Left kidney (tissue), 2 donors: Measurements from ENCODE around the gene GRIK5. TPM values are rescaled to one million over a fixed set of nuclear protein-coding genes. Genes with fewer than 3 reads are reported as not detected.
"Not testable (repeated sequence)": the region's sequence is repeated elsewhere in the genome, so short reads cannot be mapped to it uniquely, and the experiment has no call there.

Experiments
- DNase-seq: peaks from one replicate; pipeline ENCODE4 v3.0.0-alpha.2; 2013
- polyA plus RNA-seq: library from polyadenylated mRNA; unstranded; fragments of 120-200 nt; gene quantifications from one replicate; pipeline ENCODE4 v1.2.1, GENCODE V29; 2013; ENCODE audit not compliant: insufficient read length

GRIK5 gene
- polyA plus RNA-seq, 1 donor, result 26.3 TPM

- no peak for DNase-seq
Measured at GRCh38 chr19:42051166-42052115, 18.6 kb downstream of the GRIK5 start.

DNA sequence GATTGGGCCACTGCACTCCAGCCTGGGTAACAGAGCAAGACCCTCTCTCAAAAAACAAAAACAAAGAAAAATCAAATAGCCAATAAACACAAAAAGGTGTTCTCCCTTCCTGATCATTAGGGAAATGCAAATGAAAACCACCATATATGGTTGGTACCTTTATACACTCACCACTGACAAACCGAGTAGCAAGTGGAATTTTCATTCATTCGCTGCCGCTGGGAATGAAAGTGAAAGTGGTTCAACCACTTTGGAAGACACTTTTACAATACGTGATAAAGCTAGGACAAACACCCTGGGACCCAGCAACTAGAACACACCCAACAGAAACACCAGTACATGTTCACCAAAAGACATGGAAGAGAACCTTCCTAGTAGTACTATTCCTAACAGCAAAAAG is 21.0 kb downstream of the GRIK5 start:
- no peak for DNase-seq

DNA sequence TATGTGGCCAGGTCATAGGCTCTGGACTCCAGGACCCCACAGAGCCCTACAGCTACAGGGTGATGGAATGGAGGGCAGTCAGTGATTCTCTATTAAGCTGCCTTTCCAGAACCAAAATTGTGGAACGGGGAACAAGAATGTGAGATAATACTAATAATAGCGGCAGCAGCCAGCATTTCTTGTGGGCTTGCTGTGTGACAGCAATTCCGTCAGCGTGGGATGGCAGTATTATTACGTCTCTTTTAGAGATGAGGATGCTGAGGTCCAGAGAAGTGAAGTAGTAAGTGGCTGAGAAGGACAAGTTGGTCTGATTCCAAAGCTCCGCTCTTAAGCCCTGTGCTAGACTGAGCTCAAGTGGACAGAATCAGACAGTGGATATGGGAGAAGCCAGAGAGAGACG is 24.4 kb downstream of the GRIK5 start:
- no peak for DNase-seq

GRCh38 chr19:42042455-42043170 is 27.4 kb downstream of the GRIK5 start:
- DNase-seq, result no peak

DNA sequence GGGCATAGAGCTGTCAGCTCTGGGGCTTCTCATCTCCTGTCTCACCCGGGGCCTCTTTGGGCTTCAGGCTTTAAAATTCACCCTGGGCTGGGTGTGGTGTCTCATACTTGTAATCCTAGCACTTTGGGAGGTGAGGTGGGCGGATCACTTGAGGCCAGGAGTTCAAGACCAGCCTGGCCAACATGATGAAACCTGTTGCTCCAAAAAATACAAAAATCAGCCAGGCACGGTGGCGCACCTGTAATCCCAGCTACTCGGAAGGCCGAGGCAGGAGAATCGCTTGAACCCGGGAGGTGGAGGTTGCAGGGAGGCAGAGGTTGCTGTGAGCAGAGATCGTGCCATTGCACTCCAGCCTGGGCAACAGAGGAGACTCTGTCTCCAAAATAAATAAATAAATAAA is 29.5 kb downstream of the GRIK5 start:
- DNase-seq, result not testable (repeated sequence)

GRCh38 chr19:42040031-42040430 is 30.0 kb downstream of the GRIK5 start:
- DNase-seq, result no peak

DNA sequence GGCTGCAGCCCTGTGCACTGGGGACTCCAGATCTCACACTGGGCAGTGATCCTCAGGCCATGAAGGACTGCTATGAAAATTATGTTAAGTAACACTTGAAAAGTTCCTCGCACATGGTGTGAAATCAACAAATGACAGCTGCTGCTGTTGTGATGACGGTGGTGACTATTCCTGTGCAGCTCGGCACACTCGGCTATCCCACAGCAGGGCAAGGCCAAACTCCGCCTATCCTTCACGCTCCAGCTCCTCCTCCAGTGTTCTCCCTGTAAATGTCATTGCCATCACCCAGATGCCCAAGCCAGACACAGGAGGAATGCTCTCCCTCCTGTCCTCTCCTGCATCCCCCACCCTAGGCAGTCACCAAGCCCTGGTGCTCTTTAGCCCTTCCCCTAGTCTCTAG is 31.3 kb downstream of the GRIK5 start:
- DNase-seq, result no peak

DNA sequence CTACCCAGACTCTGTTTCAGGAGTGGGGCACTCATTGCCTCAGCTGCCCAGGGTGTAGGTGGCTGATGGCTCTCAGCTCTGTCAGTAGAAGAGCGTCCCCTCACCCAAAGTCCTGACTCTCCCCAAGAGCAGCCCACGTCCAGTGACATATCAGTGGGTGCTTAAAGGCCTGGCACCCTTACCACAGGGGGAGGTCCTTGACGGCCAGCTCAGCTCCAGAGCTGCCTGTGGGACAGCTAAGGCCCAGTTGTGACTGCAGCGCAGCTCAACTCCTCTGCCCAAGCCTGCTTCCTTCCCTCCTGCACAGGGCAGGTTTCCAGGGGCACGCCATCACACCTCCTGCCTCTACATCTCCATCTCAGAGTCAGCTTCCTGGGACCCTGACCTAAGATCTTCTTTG is 32.4 kb downstream of the GRIK5 start:
- DNase-seq, result no peak

- peak; percentile 33 for DNase-seq
Measured at GRCh38 chr19:42034640-42035391, 35.2 kb downstream of the GRIK5 start.

DNA sequence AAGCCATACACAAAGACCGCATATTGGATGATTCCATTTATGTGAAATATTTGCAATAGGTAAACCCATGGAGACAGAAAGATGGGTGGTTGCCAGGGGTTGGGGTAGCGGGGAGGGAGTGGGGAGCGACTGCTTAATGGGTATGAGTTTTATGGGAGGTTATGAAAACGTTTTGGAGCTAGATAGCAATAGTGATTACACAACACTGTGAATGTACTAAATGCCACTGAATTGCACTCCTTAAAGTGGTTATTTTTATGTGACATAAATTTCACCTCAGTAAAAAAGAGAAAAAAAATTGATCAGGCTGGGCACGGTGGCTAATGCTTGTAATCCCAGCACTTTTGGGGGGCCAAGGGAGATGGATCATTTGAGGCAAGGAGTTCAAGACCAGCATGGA is 36.6 kb downstream of the GRIK5 start:
- no peak for DNase-seq

GRCh38 chr19:42032431-42032830 is 37.6 kb downstream of the GRIK5 start:
- DNase-seq, result peak; percentile 25

- no peak for DNase-seq
Measured at GRCh38 chr19:42030645-42031440, 39.2 kb downstream of the GRIK5 start.

- no peak for DNase-seq
Measured at GRCh38 chr19:42028304-42029216, 41.4 kb downstream of the GRIK5 start.

- no peak for DNase-seq
Measured at GRCh38 chr19:42024622-42025111, 45.3 kb downstream of the GRIK5 start.

DNA sequence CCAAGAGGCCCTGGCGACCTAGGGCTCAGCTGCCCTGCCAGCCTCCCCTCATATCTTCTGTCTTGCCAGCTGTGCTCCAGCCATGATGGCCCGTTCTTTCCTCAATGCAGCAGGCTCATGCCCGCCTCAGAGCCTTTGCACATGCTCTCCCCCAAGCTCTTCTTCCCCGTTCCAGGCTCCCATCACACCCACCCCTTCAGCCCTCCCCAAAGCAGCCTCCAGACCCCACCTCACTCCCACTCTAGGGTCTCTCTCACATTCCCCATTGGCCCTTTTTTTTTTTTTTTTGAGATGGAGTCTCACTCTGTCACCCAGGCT is 46.1 kb downstream of the GRIK5 start:
- DNase-seq, result no peak

DNA sequence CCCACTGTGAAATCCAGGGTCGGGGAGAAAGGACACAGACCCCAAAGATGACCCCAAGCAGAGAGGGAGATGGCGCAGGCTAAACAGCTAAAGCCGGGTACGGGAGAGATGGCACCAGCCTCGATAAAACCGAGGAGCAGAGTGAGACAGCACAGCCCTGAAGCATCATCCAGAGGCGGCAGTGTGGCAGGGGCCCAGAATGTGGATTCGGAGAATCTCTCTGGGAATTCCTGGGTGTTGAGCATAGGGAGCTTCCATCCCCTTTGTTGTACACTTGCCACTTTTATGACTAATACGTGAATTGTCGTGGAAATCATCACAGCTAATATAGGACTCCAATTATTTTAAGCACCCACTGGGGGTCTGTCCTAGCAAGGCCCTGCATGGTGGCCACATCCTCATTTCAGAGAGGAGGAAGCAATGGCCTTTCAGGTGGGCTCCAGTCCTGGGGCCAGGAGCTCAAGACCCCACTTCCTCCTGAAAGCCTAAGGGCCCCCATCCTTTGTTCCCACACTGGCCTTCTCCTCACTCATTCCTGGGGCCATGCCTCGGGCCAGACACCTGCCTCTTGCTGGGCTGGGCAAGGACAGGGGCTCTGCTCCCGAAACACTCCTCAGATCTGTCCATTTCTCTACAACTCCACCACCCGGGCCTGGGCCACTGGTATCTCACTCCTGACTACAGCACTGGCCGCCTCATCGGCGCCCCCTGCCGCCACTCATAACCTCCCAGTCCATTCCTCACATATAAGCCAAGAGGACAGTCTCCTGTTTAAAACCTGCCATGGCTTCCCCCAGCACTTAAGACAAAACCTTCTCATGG is 46.7 kb downstream of the GRIK5 start:
- no peak for DNase-seq

DNA sequence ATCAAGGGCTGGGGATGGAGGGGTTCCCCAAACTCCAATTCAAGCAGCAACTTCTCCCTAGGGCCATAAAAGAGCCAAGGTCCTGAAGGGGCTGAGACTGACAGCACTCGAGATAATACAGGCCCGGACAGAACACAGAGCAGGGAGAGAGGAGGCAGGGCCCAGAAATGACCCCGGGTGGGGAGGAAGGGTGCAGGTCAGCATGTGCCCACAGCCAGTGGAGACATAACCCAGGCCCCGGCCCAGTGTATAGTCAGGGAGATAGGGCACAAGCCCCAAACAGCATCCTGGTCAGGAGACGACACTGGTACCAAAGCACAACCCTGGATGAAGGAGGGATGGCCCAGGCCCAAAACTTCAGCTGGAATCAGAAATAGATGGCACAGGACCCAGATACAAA is 47.4 kb downstream of the GRIK5 start:
- no peak for DNase-seq

DNA sequence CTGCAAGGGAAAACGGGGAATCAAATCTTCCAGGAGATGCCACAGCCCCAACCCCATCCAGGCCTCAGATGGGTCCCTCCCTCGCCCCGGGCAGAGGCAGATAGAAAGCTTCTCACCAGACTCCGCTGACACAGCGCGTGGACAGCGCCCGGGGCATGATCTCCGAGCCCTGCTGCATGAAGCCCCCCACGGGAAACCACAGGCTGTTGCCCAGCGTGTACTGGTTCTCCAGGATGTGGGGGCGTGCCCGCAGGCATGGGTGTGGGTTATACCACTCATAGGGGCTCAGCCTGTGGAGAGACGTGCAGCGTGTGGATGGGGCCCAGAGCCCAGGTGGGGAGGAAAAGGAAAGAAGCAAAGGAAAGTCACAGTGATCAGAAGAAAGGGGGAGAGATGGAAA is 48.8 kb downstream of the GRIK5 start:
- no peak for DNase-seq

- DNase-seq, result no peak
Measured at GRCh38 chr19:42018503-42019193, 51.4 kb downstream of the GRIK5 start.
